NCI-H1417 (cell line): ENCODE data around the gene SLC2A2.
A peak's percentile ranks its signal among the peaks of the same experiment; 100 is the strongest.

Experiments
- DNase-seq, 3 experiments: peaks; one replicate each; lab custom pipeline; 2025; lab: John Stamatoyannopoulos, UW

SLC2A2 gene

GRCh38 chr3:171026597-171027293, at the start of gene SLC2A2:
SLC2A2 (minus strand) TSS chr3:171026720; CDS start chr3:171026670, 50 bp downstream.
- DNase-seq, result no peak

DNA sequence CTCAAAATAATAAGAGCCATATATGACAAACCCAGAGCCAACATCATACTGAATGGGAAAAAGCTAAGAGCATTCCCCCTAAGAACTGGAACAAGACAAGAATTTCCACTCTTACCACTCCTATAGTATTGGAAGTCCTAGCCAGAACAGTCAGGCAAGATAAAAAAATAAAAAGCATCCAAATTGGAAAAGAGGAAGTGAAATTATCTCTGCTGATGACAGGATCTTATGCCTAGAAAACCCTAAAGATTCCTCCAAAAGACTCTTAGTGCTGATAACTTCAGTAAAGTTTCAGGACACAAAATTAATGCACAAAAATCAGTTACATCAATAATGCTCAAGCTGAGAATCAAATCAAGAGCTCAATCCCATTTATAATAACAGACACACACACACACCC, 45.9 kb upstream of the SLC2A2 start:
- no peak for DNase-seq

GRCh38 chr3:171068658-171069057, 42.1 kb upstream of the SLC2A2 start:
- DNase-seq, result no peak

- DNase-seq, result no peak
Observed at GRCh38 chr3:171066206-171066605, 39.7 kb upstream of the SLC2A2 start.

DNA sequence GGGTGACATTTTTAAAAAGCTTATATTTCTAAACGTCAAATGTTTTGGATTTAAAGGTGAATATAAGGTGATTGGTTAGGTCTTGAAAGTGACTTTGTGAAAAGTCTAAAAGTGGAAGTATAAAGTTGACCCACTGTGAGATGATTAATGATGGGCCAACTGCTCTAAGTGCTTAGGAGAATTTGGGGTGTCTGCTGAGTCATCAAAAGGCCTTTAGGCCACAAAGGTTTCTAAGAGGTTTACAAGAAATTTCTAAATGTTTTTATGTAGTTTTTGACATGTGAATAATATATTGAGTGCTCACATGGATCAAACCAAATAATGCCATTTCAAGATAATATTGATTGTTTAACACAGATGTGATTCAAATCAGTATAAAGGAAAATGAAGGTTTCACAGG, 39.2 kb upstream of the SLC2A2 start:
- DNase-seq, result no peak

- DNase-seq, result no peak
Observed at GRCh38 chr3:171064461-171064860, 37.9 kb upstream of the SLC2A2 start.

- DNase-seq, result no peak
Observed at GRCh38 chr3:171061749-171062148, 35.2 kb upstream of the SLC2A2 start.

DNA sequence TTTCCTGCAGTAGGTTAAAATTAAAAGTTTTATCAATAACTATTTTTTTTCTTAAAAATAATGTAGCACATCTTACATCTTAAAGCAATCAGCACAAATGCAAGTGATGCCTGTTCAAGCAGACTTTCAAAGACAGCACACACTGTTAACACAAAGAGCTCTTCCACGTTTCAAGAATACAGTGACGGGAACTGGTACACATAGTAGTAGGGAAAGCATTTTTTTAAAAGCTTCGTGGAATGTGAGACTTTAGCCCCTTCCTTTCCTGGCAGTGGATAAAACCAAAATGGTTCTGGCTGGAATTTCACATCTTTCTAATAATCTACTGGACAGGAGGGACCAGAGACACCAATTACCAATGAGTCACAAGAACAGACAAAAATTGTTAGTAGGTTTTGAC, 33.5 kb upstream of the SLC2A2 start:
- no peak for DNase-seq

GRCh38 chr3:171058873-171059603, 32.5 kb upstream of the SLC2A2 start:
- DNase-seq, result no peak

DNA sequence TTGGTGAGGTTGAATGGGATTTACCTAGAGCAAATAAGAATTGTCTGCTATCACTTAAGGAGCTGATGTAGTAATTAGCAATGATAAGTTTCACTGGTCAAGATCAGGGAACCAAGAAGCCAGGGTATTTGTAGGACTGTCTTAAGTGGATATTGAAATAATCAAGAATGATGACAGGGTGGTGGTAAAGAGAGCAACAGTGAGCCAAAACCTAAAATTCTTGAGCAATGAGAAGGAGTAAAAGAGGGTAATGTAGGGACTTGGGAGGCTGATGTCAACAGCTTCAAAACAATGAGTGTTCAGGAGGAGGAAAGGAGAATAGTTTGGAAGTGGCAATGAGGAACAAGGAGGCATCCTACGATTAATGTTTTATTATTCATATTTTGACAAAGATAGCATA, 31.5 kb upstream of the SLC2A2 start:
- DNase-seq, result no peak

- no peak for DNase-seq
Observed at GRCh38 chr3:171057072-171057471, 30.6 kb upstream of the SLC2A2 start.

GRCh38 chr3:171056528-171056927, 30.0 kb upstream of the SLC2A2 start:
- no peak for DNase-seq

DNA sequence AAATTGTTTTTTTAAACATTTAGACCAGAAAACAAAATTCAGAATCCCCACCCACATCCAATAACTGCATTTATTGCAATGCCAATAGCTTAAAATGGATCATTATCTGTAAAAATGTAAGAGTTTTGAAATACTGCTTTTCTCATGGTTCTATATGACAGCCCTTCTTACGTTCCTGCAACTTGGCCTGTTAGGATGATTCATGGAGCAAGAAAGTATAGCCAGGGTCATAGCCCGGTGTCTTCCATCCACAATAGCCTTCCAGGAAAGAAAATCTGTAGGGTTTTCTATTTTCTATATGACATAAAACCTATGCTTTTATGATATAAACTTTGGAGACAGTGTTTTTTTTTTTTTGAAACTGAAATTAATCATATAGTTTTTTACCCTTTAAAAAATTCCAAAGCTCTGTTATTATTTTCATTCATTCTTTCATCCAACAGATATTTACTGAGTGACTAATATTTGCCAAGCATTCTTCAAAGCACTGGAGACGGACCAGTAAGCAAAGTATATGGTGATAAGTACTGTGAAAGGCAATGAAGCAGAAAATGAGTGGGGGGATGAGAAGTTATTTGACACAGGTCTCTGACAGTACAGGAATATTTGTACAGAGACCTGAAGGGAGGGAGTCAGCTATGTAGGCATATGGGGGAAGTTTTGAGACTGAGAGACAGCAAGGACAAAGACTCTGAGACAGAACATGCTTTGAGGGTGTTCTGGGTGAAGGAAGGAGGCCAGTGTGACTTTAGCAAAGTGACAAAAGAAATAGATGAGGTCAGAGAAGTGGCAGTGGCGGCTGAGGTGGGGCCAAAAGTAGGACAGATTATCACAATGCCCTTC, 29.0 kb upstream of the SLC2A2 start:
- no peak for DNase-seq

DNA sequence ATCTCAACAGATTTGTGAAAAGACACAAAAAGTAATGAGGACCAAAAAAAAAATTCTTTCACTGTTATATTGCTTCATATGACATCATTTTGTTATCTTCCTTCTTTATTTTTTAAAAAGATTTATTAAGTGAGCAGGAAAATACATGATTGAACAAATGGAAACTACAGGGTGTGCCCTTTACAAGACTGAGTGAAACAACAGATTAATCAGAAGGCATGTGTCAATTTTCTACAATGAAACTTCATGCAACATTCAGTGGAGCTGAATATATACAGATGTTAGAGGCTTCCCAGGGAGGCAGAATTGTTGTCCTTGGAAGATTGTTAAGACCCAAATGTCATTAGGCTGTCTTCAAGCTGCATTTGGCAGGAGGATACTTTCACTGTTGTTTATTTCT, 28.4 kb upstream of the SLC2A2 start:
- no peak for DNase-seq

- DNase-seq, result no peak
Observed at GRCh38 chr3:171054231-171054630, 27.7 kb upstream of the SLC2A2 start.

DNA sequence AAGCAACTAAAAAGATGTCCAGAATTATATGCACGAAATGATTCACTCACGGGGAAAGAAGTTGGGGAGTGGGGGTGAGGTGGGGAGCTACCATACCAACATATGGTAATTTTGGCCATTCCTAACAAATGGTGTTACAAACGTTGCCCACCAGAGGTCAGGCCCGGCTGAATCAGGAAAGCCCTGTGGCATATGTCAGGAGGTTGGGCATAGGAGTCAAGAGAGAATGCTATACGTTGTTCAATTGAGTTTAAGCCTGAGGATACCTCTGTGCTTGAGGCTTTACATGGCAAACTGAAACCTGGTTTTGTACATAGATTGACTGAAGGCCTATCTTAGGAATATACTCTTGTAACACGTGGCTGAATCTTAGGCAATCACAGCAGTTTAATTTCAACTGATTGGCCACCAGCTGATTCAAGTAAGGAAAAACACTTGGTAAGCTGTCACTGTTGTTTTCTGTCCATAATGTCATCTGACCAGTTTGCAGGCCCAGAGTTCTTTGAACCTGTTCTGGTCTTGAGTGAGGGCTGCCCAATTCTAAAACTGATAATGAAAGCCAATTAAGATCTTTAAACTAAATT, 23.4 kb upstream of the SLC2A2 start:
- peak; percentile 49 to 75 (median 65) for DNase-seq

- no peak for DNase-seq
Observed at GRCh38 chr3:171046760-171047159, 20.2 kb upstream of the SLC2A2 start.

DNA sequence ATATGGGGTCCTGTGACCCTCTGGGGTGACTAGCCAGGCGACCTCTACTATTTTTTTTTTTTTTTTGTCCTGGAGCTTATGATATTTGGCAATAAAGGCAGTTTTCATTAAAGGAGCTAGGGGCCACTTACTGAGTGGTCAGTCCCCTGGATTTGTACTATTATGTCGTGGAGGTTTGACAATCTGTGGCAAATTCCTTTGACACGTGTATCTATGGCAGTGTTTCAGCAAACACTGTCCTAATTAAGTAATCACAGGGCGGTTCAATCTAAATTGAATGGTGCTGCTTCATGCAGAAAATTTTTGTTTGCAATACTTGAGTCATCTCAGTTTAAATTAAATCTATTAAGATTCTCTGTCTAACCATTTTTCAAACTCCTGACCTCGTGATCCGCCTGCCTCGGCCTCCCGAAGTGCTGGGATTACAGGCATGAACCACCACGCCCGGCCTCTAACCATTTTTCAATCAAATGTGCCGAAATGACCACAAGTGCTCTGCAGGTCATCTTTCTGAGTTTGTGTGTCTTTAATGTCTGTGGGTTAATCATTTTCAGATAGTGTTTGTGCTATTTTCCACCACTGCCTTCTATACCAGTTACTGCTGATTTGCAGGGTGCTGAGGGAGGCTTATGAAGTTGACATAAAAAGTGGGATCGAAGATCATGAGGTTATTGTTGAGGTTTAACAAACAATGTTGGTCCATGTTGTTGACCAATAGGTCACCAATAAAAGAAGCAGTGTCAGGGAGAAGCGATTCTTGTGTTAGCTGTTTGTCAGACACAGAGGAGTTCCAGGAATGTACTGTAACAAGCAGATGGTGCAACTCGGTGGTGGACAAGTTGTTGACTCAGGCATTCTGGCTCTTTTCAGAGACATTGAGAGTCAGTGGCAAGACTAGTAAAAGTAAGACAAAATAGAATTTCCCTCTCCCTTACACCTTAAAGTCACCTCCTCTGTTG, 18.6 kb upstream of the SLC2A2 start:
- peak in 1 of 3 experiments; percentile 54 for DNase-seq

GRCh38 chr3:171044384-171044783, 17.9 kb upstream of the SLC2A2 start:
- DNase-seq, result no peak

- DNase-seq, result no peak
Observed at GRCh38 chr3:171039674-171040073, 13.2 kb upstream of the SLC2A2 start.

DNA sequence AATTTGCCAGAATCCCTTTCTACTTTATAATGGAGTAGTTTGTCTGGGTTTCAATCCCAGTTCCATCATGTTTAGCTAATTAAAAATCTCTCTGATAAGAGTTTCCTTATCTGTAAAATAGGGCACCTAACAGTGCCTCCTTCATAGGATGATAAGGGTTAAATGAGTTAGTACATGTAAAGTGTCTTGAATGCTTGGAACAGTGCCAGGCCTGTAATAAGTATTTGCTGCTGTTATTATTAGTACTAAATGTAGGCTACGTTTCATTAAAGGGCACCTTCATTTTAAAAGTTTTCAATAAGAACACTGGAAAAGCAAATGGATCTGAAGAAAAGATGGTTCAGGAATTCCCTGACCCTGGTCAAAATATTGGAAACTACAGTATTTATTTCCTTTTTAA, 11.8 kb upstream of the SLC2A2 start:
- DNase-seq, result peak in 1 of 3 experiments; percentile 48
